HPDE6-E6E7 (cell line): Measurements from ENCODE around the gene FAM170B.

Source experiments
- DNase-seq: peaks from one replicate; pipeline ENCODE4 v3.0.0; 2011; ENCODE audit warnings: missing footprints; ENCODE audit errors: extremely low spot score

FAM170B gene

GRCh38 chr10:49152037-49152436 lies 18.2 kb upstream of the FAM170B start:
- no peak for DNase-seq

- DNase-seq = no peak
Measured at GRCh38 chr10:49151481-49151880, 17.7 kb upstream of the FAM170B start.

GRCh38 chr10:49151025-49151445 lies 17.2 kb upstream of the FAM170B start:
- DNase-seq = no peak

GRCh38 chr10:49150426-49150825 lies 16.6 kb upstream of the FAM170B start:
- DNase-seq = no peak

GRCh38 chr10:49149881-49150280 lies 16.1 kb upstream of the FAM170B start:
- no peak for DNase-seq

GRCh38 chr10:49144058-49144720 lies 10.4 kb upstream of the FAM170B start:
- no peak for DNase-seq

- no peak for DNase-seq
Measured at GRCh38 chr10:49143249-49143648, 9.4 kb upstream of the FAM170B start.

GRCh38 chr10:49141541-49142332 lies 7.9 kb upstream of the FAM170B start:
- DNase-seq = no peak

GRCh38 chr10:49140304-49141177 lies 6.7 kb upstream of the FAM170B start:
- DNase-seq = no peak

GRCh38 chr10:49139846-49140195 lies 6.0 kb upstream of the FAM170B start:
- DNase-seq = peak; percentile 23

- no peak for DNase-seq
Measured at GRCh38 chr10:49139028-49139845, 5.4 kb upstream of the FAM170B start.

GRCh38 chr10:49138361-49138891 lies 4.6 kb upstream of the FAM170B start:
- no peak for DNase-seq

- no peak for DNase-seq
Measured at GRCh38 chr10:49136525-49136924, 2.7 kb upstream of the FAM170B start.

GRCh38 chr10:49135575-49136313 lies 1.9 kb upstream of the FAM170B start:
- no peak for DNase-seq

- no peak for DNase-seq
Measured at GRCh38 chr10:49134327-49134726, 506 bp upstream of the FAM170B start.

GRCh38 chr10:49132362-49132737 lies 1.5 kb downstream of the FAM170B start:
- no peak for DNase-seq

- no peak for DNase-seq
Measured at GRCh38 chr10:49131507-49132361, 2.1 kb downstream of the FAM170B start.

GRCh38 chr10:49129376-49129775 lies 4.4 kb downstream of the FAM170B start:
- DNase-seq = no peak

- no peak for DNase-seq
Measured at GRCh38 chr10:49128854-49129253, 5.0 kb downstream of the FAM170B start.
